HG03354 (cell line): ENCODE measurements around the gene GFPT2.

Experiments used
- ATAC-seq: cut with Tn5 transposase; IDR thresholded peaks from one replicate; pipeline ENCODE4 v1.9.1; 2021; ENCODE audit warnings: mild to moderate bottlenecking; ENCODE audit not compliant: unreplicated experiment, poor library complexity, severe bottlenecking

Gene GFPT2

DNA sequence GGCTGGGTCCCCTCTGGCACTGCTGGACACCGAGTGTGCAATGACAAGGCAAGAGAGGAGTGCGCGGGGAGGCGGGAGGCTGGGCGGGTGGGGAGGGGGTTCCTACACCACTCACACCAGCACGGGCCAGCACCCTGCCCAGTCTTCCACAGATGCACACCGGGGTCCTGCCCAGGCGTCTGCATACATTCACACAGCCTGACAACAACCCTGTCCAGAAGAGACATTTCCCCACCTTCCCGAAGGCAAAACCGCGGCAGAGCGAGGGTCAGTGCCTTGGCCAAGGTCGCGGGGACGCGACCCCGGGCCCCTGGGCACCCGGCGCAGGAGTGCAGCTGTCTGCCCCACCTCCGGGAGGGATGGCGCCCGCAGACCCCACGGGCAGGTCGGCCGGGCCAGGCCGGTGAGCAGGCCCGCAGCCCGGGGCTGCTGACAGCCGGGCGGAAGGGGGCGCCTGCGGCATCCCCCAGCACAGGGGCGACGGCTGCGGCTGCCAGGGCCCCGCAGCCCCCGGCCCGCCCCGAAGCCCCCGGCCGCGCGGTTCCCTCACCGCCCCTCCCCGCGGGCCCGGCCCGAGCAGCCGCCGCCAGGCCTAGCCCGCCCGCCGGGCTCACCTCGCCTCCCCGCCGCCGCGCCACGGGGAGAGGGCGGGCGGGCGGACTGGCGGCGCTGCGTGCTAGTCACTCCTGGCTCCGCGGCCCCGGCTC lies 61.7 kb downstream of the GFPT2 start:
- ATAC-seq: peak; percentile 43

- no peak for ATAC-seq
Measured at GRCh38 chr5:180290568-180291233, 62.4 kb downstream of the GFPT2 start.

GRCh38 chr5:180289966-180290365 lies 63.2 kb downstream of the GFPT2 start:
- ATAC-seq: no peak

GRCh38 chr5:180289433-180289832 lies 63.7 kb downstream of the GFPT2 start:
- ATAC-seq: no peak

DNA sequence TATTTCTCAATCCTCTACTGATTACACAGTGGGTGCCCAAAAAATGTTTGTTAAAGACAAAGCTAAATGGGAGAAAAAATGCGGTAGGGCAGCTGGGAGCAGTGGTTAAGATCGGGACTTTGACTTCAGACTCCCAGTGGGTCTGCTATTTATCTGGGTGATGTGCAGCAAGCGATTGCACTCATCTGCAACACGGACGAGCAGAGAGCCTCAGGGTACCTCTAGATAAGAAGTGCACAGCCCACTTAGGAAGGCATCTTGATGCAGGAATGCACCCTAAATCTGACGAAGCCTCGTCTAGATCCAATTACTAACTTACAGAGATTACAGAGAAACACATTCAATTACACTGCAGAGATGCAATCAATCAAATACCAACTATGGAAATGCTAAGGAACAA lies 65.3 kb downstream of the GFPT2 start:
- no peak for ATAC-seq

DNA sequence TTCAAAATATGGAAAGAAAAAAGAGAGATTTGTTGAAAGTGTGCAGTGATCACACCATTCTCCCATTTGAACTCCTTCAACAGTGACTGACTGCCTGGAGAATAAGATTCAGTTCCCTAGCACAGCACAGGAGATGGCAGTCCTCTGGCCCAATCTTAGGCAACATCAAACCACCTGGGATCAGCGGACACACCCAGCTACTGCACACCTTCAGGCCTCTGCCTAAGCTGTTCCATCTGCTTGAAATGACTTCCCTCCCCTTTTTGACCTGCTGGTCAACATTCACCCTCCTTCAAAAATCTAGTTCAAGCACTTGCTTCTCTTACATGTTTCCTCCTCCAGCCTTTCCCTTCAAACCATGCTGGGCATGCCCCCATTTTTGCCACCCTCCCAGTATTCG lies 65.7 kb downstream of the GFPT2 start:
- ATAC-seq: no peak

- ATAC-seq: no peak
Measured at GRCh38 chr5:180284149-180284548, 69.0 kb downstream of the GFPT2 start.

DNA sequence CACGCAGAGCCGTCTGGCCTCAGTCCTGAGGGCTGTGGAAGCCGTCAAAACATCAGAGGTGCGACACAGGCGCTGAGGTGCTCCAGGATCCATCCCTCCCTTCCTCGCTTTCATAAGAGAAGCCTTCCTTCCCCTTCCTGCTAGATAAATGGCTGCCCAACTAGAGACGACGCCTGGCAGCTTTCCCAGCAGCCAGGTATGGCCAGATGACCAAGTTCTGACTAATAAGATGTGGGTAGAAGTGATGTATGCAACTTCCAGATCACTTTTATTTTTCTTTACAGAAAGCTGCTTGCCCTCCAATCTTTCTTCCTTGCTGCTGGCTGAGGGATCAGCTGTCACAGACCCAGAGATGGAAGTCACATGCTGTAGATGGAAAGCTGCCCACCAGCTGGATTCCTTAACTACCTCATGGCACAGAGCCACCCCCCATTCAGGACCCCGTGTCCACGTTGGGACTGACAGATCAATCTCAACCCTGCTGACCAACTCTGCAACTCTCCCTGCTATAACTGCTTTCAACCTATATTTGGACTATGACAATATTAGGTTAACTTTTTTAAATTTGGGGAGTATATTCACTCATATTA lies 70.0 kb downstream of the GFPT2 start:
- ATAC-seq: no peak

- no peak for ATAC-seq
Measured at GRCh38 chr5:180282281-180282680, 70.9 kb downstream of the GFPT2 start.

GRCh38 chr5:180281706-180282105 lies 71.4 kb downstream of the GFPT2 start:
- no peak for ATAC-seq

DNA sequence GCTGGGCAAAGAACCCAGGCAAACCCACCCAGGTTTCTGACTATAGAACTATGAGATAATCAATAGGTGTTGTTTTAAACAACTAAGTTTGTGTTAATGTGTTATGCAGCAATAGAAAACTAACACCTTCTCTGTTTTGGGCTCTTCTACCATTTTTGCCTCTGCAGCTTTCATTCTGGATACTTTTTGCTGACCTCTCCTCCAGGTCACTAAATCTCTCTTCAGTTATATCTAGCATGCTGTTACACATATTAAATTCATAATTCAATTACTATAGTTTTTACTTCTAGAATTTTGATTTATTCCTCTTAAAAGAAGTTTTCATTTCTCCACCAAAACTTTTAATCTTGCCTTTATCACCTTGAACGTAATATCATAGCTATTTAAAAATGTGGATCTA lies 78.4 kb downstream of the GFPT2 start:
- no peak for ATAC-seq

GRCh38 chr5:180271221-180271620 lies 81.9 kb downstream of the GFPT2 start:
- ATAC-seq: no peak

DNA sequence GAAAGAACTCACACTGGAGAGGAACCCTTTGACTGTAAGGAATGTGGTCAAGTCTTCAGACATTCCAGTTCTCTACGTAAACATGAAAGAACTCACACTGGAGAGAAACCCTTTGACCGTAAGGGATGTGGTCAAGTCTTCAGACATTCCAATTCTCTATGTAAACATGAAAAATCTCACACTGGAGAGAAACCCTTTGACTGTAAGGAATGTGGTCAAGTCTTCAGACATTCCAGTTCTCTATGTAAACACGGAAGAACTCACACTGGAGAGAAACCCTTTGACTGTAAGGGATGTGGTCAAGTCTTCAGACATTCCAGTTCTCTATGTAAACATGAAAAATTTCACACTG lies 93.9 kb downstream of the GFPT2 start:
- no peak for ATAC-seq

DNA sequence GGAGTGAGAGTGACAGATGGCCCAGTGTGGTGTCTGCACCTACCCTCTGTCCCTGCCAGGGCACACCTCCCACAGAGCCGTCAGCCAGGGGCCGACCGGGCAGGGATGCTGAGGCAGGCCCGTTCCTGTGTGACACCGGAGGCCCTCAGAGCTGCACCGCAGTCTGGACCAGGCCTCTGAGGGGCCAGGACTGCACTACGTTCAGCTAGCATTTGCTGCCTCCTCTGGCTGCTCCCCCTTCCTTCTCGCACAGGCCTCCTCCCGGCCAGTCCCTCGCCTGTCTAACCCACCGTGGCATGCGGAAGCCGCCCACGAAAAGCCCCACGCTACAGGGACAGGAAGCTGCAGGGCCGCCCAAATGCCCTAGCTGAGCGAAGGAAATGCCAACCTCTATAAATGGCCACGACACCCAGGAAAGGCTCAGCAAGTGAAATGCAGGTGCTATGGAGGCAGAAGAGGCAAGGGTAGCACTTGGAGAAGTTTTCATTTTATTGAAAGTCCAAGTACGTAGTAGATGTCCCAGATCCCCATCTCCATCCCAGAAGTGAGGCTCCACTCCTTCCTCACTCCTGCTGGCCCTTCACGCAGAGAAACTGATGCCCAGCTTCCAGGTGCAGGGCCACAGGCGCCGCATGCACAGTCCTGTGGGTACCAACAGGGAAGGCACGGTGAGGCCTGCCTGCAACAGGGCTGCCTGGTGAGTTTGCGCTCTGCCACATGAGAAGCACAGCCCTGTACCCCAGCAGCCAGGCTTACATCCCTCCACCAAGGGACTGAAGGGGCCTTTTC lies 99.9 kb downstream of the GFPT2 start:
- ATAC-seq: no peak

- ATAC-seq: no peak
Measured at GRCh38 chr5:180251887-180252286, 101.2 kb downstream of the GFPT2 start.

DNA sequence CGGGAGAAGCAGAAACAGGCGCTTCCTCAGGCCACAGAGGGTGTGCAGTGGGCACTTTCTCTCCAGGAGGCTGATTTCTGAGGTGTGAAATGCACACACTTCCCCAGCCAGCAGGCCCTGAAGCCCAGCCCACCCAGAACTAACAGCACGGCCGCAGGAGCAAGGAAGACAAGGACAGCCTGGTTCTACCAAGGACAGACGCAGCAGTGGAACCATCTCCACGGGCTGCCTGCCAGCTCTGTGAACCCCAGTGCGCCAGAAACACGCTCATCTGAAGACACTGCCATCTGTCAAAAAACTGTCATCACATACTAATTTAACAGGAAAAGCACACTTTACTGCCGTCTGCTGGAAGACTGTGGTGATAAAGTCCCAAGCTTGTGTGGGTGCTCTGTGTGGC lies 102.0 kb downstream of the GFPT2 start:
- no peak for ATAC-seq
